CD4-positive, alpha-beta T cell (primary cell): ENCODE results near the gene TEX2. TPM values are rescaled to one million over a fixed set of nuclear protein-coding genes. Genes with fewer than 3 reads are reported as not detected.

ENCODE experiments used
- ATAC-seq: fragments of 200-7000 bp; cut with Tn5 transposase; one replicate; pipeline ENCODE4 v1.10.0; 2022; ENCODE audit warnings: mild to moderate bottlenecking; ENCODE audit not compliant: poor library complexity
- CTCF ChIA-PET: fragments of 350-600 bp; sonication (Branson Sonifier 250); formaldehyde crosslinking; loops from one replicate; lab custom pipeline; 2021; ENCODE audit warnings: antibody characterized with exemption, inconsistent platforms; lab: Charles Lee
- POLR2A ChIA-PET: fragments of 350-600 bp; sonication (Branson Sonifier 250); formaldehyde crosslinking; loops from one replicate; lab custom pipeline; 2021; ENCODE audit warnings: antibody characterized with exemption, inconsistent platforms; lab: Charles Lee
- DNase-seq, 14 experiments: peaks; one replicate each; pipeline ENCODE4 v3.0.0-alpha.2; 2013 to 2020; ENCODE audit warnings: mixed read lengths in 2 of 14
- H3K27ac ChIP-seq, 2 donors: one replicate each; pipeline versions ENCODE4 v1.5.1 to v1.7.0; 2013; ENCODE audit warnings: low read length in 2 of 2, low read depth in 1 of 2, mild to moderate bottlenecking in 1 of 2
- H3K27me3 ChIP-seq, 2 experiments: 1 replicate in 1 of 2; 2 replicates in 1 of 2; pipeline versions ENCODE4 v1.6.1 to v1.7.0; 2013; ENCODE audit warnings: low read length in 2 of 2, control low read depth in 1 of 2, mild to moderate bottlenecking in 1 of 2, moderate library complexity in 1 of 2; ENCODE audit not compliant: insufficient read depth in 2 of 2, control insufficient read depth in 1 of 2
- H3K36me3 ChIP-seq: one replicate; pipeline ENCODE4 v1.6.1; 2013; ENCODE audit warnings: low read length, control low read depth; ENCODE audit not compliant: insufficient read depth
- H3K4me1 ChIP-seq: one replicate; pipeline ENCODE4 v1.6.1; 2013; ENCODE audit warnings: low read length, control low read depth; ENCODE audit not compliant: insufficient read depth
- H3K4me3 ChIP-seq: one replicate; pipeline ENCODE4 v1.5.1; 2013; ENCODE audit warnings: mild to moderate bottlenecking, low read length, moderate library complexity
- H3K9me3 ChIP-seq, 2 experiments: 1 replicate in 1 of 2; 2 replicates in 1 of 2; pipeline versions ENCODE4 v1.6.1 to v1.7.0; 2013; ENCODE audit warnings: low read length in 2 of 2, mild to moderate bottlenecking in 2 of 2, control low read depth in 1 of 2, moderate library complexity in 1 of 2; ENCODE audit not compliant: control insufficient read depth in 1 of 2, insufficient read depth in 1 of 2
- H3K27ac Mint-ChIP-seq: one replicate; pipeline ENCODE4 v1.8.0; 2020; ENCODE audit warnings: mixed read lengths
- H3K27me3 Mint-ChIP-seq: one replicate; pipeline ENCODE4 v1.8.0; 2021; ENCODE audit warnings: mixed read lengths
- H3K36me3 Mint-ChIP-seq: one replicate; pipeline ENCODE4 v1.8.0; 2021; ENCODE audit warnings: low read depth, mixed read lengths
- H3K4me1 Mint-ChIP-seq: one replicate; pipeline ENCODE4 v1.8.0; 2021; ENCODE audit warnings: low read depth, mixed read lengths
- H3K4me3 Mint-ChIP-seq: one replicate; pipeline ENCODE4 v1.8.0; 2020; ENCODE audit warnings: mild to moderate bottlenecking, mixed read lengths
- H3K9me3 Mint-ChIP-seq: one replicate; pipeline ENCODE4 v1.8.0; 2020; ENCODE audit warnings: mixed read lengths
- CTCF ChIP-seq: fragments of 200-600 bp; IDR thresholded peaks from one replicate; pipeline ENCODE4 v1.8.0; 2022; ENCODE audit warnings: antibody characterized with exemption, mild to moderate bottlenecking
- intact Hi-C, 2 experiments: fragments of 100-400 bp; cut with DNase I in 1 of 2; cut with micrococcal nuclease in 1 of 2; formaldehyde crosslinking; loops; one replicate each; pipeline versions ENCODE4 v1.15.1 to v1.9.0; 2023 to 2025; cut with DNase I, micrococcal nuclease
- total RNA-seq, 174 experiments: library from RNA in 2 of 174; stranded (reverse) in 2 of 174; gene quantifications; one replicate each; pipeline ENCODE4 v1.2.3 and lab custom pipeline; 2021 to 2026

The TEX2 gene
- total RNA-seq, 2 experiments from 2014 or later = 8.6 to 8.9 TPM

GRCh38 chr17:64219571-64219970 is 43.5 kb downstream of the TEX2 start:
- no peak for ATAC-seq
- Histone ChIP-seq H3K9me3 (no peaks in the 10 kb centered on the region), H3K27me3 (no peaks in the 10 kb centered on the region), H3K4me1 (peaks cover 11% of the 10 kb centered on the region), H3K36me3 (no peaks in the 10 kb centered on the region), H3K4me3 (no peak overlapping the region), H3K27ac (no peak overlapping the region)
- H3K4me1 Mint-ChIP-seq = peaks cover 45% of the 10 kb centered on the region
- ChIA-PET CTCF (no interaction called here), POLR2A (no interaction called here)
- H3K27ac Mint-ChIP-seq = no peak overlapping the region
- no peak overlapping the region for H3K4me3 Mint-ChIP-seq
- peaks cover 5% of the 10 kb centered on the region for H3K9me3 Mint-ChIP-seq
- no peaks in the 10 kb centered on the region for H3K27me3 Mint-ChIP-seq
- no peaks in the 10 kb centered on the region for H3K36me3 Mint-ChIP-seq
- intact Hi-C loops = no loop called here
- no peak for DNase-seq
- no peak for TF ChIP-seq CTCF

- Mint-ChIP-seq H3K27me3 (no peaks in the 10 kb centered on the region), H3K4me3 (no peak overlapping the region), H3K4me1 (peaks cover 41% of the 10 kb centered on the region), H3K9me3 (peaks cover 5% of the 10 kb centered on the region), H3K36me3 (peaks cover 11% of the 10 kb centered on the region), H3K27ac (peak overlapping the region; percentile 66)
- ChIA-PET POLR2A (interaction anchor here (0.6 to 2.2 kb wide), 4 partner anchors 10 to 72 kb away, joined by 3 to 9 read pairs (median 4); no protein-coding TSS in a partner anchor), CTCF (no interaction called here)
- ATAC-seq (peak; percentile 91), DNase-seq (peak in 5 of 14 experiments; percentile 10 to 42 (median 29))
- Histone ChIP-seq H3K9me3 (no peaks in the 10 kb centered on the region), H3K4me1 (peaks cover 11% of the 10 kb centered on the region), H3K27me3 (no peaks in the 10 kb centered on the region), H3K36me3 (peaks cover 7% of the 10 kb centered on the region), H3K27ac (no peak overlapping the region), H3K4me3 (no peak overlapping the region)
- intact Hi-C loops = no loop called here
- TF ChIP-seq CTCF = no peak
Measured at GRCh38 chr17:64218066-64218465, 45.0 kb downstream of the TEX2 start.

- no peaks in the 10 kb centered on the region for H3K9me3 ChIP-seq
- H3K36me3 Mint-ChIP-seq = peaks cover 19% of the 10 kb centered on the region
- peaks cover 5% of the 10 kb centered on the region for H3K9me3 Mint-ChIP-seq
- H3K4me1 ChIP-seq = peaks cover 11% of the 10 kb centered on the region
- H3K4me1 Mint-ChIP-seq = peaks cover 41% of the 10 kb centered on the region
- no peaks in the 10 kb centered on the region for H3K27me3 ChIP-seq
- no peak overlapping the region for H3K4me3 ChIP-seq
- intact Hi-C loops = no loop called here
- DNase-seq (no peak), ATAC-seq (no peak)
- no peak overlapping the region for H3K4me3 Mint-ChIP-seq
- H3K36me3 ChIP-seq = peaks cover 13% of the 10 kb centered on the region
- no peak for TF ChIP-seq CTCF
- POLR2A ChIA-PET = interaction anchor here (1.2 to 2.2 kb wide), 2 partner anchors 45 to 72 kb away, joined by 4 to 9 read pairs; no protein-coding TSS in a partner anchor
- H3K27me3 Mint-ChIP-seq = no peaks in the 10 kb centered on the region
- CTCF ChIA-PET = no interaction called here
- no peak overlapping the region for H3K27ac ChIP-seq
- peak overlapping the region; percentile 66 for H3K27ac Mint-ChIP-seq
Measured at GRCh38 chr17:64217249-64217691, 45.8 kb downstream of the TEX2 start.
